AG04450 (cell line): Measurements from ENCODE around the gene RIPK3. TPM values are rescaled to one million over a fixed set of nuclear protein-coding genes. Genes with fewer than 3 reads are reported as not detected.

Experiments
- CTCF ChIA-PET: fragments of 300-600, 350-600 bp; formaldehyde crosslinking; extraction: SDS; loops from one replicate; lab custom pipeline; 2022; ENCODE audit warnings: antibody characterized with exemption, inconsistent platforms; lab: Charles Lee
- POLR2A ChIA-PET: fragments of 350-600 bp; formaldehyde crosslinking; extraction: SDS; loops from one replicate; lab custom pipeline; 2021; ENCODE audit warnings: antibody characterized with exemption, inconsistent platforms; lab: Yijun Ruan, JAX
- DNase-seq: peaks from one replicate; pipeline ENCODE4 v3.0.0-alpha.2; 2011; ENCODE audit warnings: low read depth, low spot score
- H3K27ac ChIP-seq: one replicate; pipeline ENCODE4 v1.5.1; 2012; ENCODE audit warnings: low read depth, low read length, control low read depth
- H3K27me3 ChIP-seq: one replicate; pipeline ENCODE4 v1.6.0; 2012; ENCODE audit warnings: low read length; ENCODE audit not compliant: control insufficient read depth, insufficient read depth
- H3K4me3 ChIP-seq: 2 replicates; pipeline ENCODE4 v1.5.1; 2011; ENCODE audit warnings: mild to moderate bottlenecking, low read depth, low read length, control low read depth
- H3K9me3 ChIP-seq: 2 replicates; pipeline ENCODE4 v1.5.1; 2012; ENCODE audit warnings: low read length; ENCODE audit not compliant: control insufficient read depth, insufficient read depth
- polyA plus RNA-seq: library from polyadenylated mRNA; depleted of rRNA; stranded (reverse); fragments of >200 nt; gene quantifications from 2 replicates; pipeline ENCODE4 v1.2.3, GENCODE V29; 2011
- TF ChIP-seq, protein P1 (sequence below): IDR thresholded peaks from 2 replicates; pipeline ENCODE4 v1.5.1; 2011; ENCODE audit warnings: low read depth, low read length, control low read depth, inconsistent platforms

Gene RIPK3
- polyA plus RNA-seq, 1 experiment: not detected

DNA sequence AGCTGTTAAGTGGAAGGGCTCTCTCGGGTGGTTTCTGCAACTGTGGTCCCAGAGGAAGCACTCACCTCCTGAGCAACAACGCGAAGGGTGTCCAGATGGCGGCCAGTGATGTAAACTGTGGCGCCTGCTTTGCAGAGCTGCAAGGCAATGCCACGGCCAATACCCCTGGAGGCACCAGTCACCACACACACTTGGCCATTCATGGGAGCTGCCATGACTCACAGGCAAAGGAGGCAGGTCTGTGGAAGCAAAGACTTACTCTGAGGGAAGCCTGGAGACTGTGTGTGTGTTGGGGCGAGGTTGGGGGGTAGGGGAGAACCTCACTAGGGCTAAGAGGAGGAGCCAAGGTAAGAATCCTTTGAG, 40.9 kb downstream of the RIPK3 start:
- POLR2A ChIA-PET: interaction anchor here (0.5 to 1.6 kb wide), 4 partner anchors 56 to 184 kb away, joined by 3 to 9 read pairs (median 4); partner anchors contain the start of genes CBLN3, DCAF11, KHNYN and NRL
- Histone ChIP-seq H3K27me3 (no peaks in the 10 kb centered on the region), H3K27ac (peak overlapping the region; percentile 57), H3K9me3 (no peaks in the 10 kb centered on the region), H3K4me3 (peak overlapping the region; percentile 96)
- DNase-seq: peak; percentile 23
- CTCF ChIA-PET: interaction anchor here (0.5 to 7.6 kb wide), 7 partner anchors 10 to 241 kb away, joined by 3 to 87 read pairs (median 3); partner anchors contain the start of genes CIDEB, IRF9, LTB4R2 and TINF2
- TF ChIP-seq, protein P1, sequence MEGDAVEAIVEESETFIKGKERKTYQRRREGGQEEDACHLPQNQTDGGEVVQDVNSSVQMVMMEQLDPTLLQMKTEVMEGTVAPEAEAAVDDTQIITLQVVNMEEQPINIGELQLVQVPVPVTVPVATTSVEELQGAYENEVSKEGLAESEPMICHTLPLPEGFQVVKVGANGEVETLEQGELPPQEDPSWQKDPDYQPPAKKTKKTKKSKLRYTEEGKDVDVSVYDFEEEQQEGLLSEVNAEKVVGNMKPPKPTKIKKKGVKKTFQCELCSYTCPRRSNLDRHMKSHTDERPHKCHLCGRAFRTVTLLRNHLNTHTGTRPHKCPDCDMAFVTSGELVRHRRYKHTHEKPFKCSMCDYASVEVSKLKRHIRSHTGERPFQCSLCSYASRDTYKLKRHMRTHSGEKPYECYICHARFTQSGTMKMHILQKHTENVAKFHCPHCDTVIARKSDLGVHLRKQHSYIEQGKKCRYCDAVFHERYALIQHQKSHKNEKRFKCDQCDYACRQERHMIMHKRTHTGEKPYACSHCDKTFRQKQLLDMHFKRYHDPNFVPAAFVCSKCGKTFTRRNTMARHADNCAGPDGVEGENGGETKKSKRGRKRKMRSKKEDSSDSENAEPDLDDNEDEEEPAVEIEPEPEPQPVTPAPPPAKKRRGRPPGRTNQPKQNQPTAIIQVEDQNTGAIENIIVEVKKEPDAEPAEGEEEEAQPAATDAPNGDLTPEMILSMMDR: no peak

GRCh38 chr14:24297190-24297964, 42.4 kb downstream of the RIPK3 start:
- no peak for DNase-seq
- H3K9me3 ChIP-seq: no peaks in the 10 kb centered on the region
- TF ChIP-seq, protein P1: peak; percentile 48; the same call in 1 of the 2 replicates
- H3K4me3 ChIP-seq: no peak overlapping the region
- H3K27ac ChIP-seq: peak overlapping the region; percentile 31
- no peaks in the 10 kb centered on the region for H3K27me3 ChIP-seq
- CTCF ChIA-PET: interaction anchor here (0.7 to 7.6 kb wide), 28 partner anchors 8 to 240 kb away, joined by 3 to 87 read pairs (median 6); partner anchors contain the start of genes CIDEB, IRF9, LTB4R2 and MDP1
- POLR2A ChIA-PET: interaction anchor here (0.6 to 1.9 kb wide), 2 partner anchors 55 to 99 kb away, joined by 11 to 14 read pairs; partner anchors contain the start of gene TINF2

DNA sequence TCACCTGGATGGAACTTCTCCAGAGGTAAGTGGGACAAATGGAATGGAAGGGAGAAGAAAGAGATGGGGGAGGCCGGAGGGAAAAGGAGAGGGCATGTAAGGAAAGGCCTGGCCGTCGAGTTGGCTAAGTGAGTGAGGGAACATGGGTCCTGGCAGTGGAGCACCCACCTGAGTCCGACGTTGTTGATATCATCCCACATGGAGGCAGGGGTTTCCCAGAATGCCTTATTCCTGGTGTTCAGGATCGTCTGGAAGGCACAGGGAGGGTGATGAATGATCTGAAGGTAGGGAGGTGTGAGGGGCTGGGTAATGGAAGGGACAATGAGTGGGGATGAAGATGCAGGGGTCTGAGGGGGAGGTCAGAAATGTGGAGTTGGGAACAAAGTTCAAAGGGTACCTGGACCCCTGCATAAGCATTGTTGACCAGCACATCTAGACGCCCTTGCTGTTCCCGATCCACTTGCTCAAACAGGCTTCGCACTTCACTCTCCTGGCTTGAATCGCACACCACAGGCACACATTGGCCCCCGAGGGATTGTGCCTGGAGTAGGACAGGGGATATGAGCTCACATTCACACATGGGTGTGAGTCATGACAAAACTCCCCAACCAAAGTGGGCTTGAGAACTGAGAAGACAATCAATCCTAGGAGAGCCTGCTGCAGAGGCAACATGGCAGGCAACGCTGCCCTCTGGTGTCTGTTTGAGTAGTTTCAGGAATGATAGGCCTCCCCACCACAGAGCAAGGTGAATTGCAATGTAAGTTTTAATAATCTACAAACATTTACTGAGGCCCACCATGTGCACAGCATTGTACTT, 43.2 kb downstream of the RIPK3 start:
- Histone ChIP-seq H3K27me3 (no peaks in the 10 kb centered on the region), H3K27ac (peak overlapping the region; percentile 75), H3K4me3 (no peak overlapping the region), H3K9me3 (no peaks in the 10 kb centered on the region)
- POLR2A ChIA-PET: interaction anchor here (1.9 kb wide), 1 partner anchor 54 kb away, joined by 14 read pairs; the partner anchor contains the start of gene TINF2
- DNase-seq: peak; percentile 83
- TF ChIP-seq, protein P1: peak; percentile 86
- CTCF ChIA-PET: interaction anchor here (0.6 to 7.6 kb wide), 37 partner anchors 12 to 282 kb away, joined by 3 to 87 read pairs (median 5); partner anchors contain the start of genes CHMP4A, CIDEB, DCAF11 and EMC9

GRCh38 chr14:24293525-24293924, 46.3 kb downstream of the RIPK3 start:
- no peaks in the 10 kb centered on the region for H3K27me3 ChIP-seq
- TF ChIP-seq, protein P1: no peak
- H3K4me3 ChIP-seq: no peak overlapping the region
- ChIA-PET POLR2A (no interaction called here), CTCF (interaction anchor here (0.8 to 1.9 kb wide), 4 partner anchors 14 to 138 kb away, joined by 3 to 11 read pairs (median 4); partner anchors contain the start of genes CIDEB and MDP1)
- no peak for DNase-seq
- H3K9me3 ChIP-seq: no peaks in the 10 kb centered on the region
- H3K27ac ChIP-seq: no peak overlapping the region
